B cell (primary cell): ENCODE data around the gene JAML.

Experiments used
- CTCF ChIP-seq: fragments of 200-600 bp; IDR thresholded peaks from one replicate; pipeline ENCODE4 v1.8.0; 2022; ENCODE audit warnings: antibody characterized with exemption, mild to moderate bottlenecking
- EZH2 ChIP-seq: IDR thresholded peaks from 2 replicates; pipeline ENCODE4 v1.6.1; 2012; ENCODE audit warnings: borderline replicate concordance, low read depth, mild to moderate bottlenecking, moderate library complexity, low read length; ENCODE audit not compliant: insufficient read depth, poor library complexity, severe bottlenecking

- TF ChIP-seq EZH2 (no peak), CTCF (no peak)
Measured at GRCh38 chr11:118260353-118260752, 35.5 kb upstream of the JAML start.
